GM20000 (cell line): ENCODE measurements around the gene PSEN1.

ENCODE experiments used
- DNase-seq: peaks from one replicate; pipeline ENCODE4 v3.0.0; 2012; ENCODE audit warnings: low spot score
- CTCF ChIP-seq: IDR thresholded peaks from 2 replicates; pipeline ENCODE4 v1.5.1; 2012; ENCODE audit warnings: mild to moderate bottlenecking, control low read depth; ENCODE audit errors: extremely low read depth, missing control alignments

The PSEN1 gene

DNA sequence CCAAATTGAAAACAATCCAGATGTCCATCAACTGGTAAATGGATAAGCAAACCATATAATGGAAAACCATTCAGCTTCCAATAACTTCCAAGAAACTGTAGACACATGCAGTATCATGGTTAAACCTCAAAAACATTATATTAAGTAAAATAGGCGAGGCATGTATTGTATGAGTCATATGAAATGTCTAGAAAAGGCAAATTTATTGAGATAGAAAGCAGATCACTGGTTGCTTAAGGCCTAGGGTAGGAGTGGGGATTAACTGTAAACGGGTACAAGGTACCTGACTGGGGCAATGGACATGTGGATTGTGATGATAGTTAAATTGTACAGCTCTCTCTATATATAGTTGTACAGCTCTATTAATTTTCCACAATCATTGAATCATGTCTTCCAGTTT is 79.7 kb downstream of the PSEN1 start:
- TF ChIP-seq CTCF: no peak
- DNase-seq: no peak

DNA sequence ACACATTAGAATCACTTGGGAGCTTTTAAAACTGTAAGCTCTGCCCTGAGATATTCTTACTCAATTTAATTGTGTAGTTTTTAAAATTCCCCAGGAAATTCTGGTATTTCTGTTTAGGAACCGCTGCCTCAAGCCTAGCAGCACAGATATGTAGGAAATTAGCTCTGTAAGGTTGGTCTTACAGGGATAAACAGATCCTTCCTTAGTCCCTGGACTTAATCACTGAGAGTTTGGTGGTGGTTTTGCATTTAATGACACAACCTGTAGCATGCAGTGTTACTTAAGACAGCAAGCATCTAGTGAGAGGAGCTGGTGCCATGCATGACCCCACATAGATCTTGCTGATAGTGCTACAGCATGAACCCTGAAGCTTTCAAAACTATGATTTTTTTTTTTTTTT is 81.1 kb downstream of the PSEN1 start:
- no peak for DNase-seq
- no peak for TF ChIP-seq CTCF

- TF ChIP-seq CTCF: no peak
- no peak for DNase-seq
Measured at GRCh38 chr14:73220061-73220460, 83.8 kb downstream of the PSEN1 start.

GRCh38 chr14:73220634-73221033 is 84.3 kb downstream of the PSEN1 start:
- TF ChIP-seq CTCF: no peak

DNA sequence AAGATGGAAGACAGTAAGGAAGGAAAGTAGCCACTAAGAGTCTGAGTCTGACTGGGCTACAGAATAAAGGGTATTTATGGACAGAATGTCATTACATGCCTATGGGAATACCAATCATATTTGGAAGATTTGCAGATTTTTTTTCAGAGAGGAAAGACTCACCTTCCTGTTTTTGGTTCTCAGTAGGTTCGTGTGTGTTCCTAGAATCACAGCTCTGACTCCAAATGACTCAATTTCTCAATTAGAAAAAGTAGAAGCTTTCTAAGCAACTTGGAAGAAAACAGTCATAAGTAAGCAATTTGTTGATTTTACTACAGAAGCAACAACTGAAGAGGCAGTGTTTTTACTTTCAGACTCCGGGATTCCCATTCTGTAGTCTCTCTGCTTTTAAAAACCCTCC is 85.6 kb downstream of the PSEN1 start:
- TF ChIP-seq CTCF: no peak
- DNase-seq: no peak

More at GRCh38 chr14:73220634-73221033, 84.3 kb downstream of the PSEN1 start:
- no peak for DNase-seq

DNA sequence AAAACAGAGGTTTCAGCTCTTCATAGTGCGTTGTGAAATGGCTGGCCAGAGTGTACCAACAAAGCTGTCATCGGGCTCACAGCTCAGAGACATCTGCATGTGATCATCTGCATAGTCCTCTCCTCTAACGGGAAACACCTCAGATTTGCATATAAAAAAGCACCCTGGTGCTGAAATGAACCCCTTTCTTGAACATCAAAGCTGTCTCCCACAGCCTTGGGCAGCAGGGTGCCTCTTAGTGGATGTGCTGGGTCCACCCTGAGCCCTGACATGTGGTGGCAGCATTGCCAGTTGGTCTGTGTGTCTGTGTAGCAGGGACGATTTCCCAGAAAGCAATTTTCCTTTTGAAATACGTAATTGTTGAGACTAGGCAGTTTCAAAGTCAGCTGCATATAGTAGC is 86.7 kb downstream of the PSEN1 start:
- peak; percentile 62 for DNase-seq
- no peak for TF ChIP-seq CTCF

- no peak for TF ChIP-seq CTCF
- DNase-seq: no peak
Measured at GRCh38 chr14:73225496-73225895, 89.2 kb downstream of the PSEN1 start.
